Activated T-helper 1 cell treated with Interleukin-2 at 50 U/mL for 16 hours (primary cell): Measurements from ENCODE around the gene TRAIP.
"Not testable (repeated sequence)": the region's sequence is repeated elsewhere in the genome, so short reads cannot be mapped to it uniquely, and the experiment has no call there.

Experiments used
- DNase-seq: peaks from one replicate; pipeline ENCODE4 v3.0.0-alpha.2; 2020; ENCODE audit warnings: low read depth

Gene TRAIP

DNA sequence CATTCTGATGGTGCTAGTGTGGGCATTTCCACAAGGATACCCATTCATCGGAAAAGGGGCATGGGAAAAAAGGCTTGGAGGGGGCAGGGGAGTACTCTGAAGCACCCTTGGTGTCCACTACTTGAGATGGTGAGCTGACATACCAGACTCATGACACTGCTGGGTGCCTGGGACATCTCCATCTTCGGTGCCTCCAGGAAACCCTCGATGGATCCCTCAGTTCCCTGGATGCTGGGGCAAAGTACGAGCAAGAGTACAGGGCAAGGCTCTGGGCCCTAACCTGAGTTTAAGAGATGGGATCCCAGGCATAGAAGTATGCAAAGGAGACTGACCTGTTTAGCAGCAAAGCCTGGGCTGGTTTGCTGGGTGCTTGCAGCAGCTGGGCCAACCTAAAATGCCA, 64.8 kb downstream of the TRAIP start:
- no peak for DNase-seq

DNA sequence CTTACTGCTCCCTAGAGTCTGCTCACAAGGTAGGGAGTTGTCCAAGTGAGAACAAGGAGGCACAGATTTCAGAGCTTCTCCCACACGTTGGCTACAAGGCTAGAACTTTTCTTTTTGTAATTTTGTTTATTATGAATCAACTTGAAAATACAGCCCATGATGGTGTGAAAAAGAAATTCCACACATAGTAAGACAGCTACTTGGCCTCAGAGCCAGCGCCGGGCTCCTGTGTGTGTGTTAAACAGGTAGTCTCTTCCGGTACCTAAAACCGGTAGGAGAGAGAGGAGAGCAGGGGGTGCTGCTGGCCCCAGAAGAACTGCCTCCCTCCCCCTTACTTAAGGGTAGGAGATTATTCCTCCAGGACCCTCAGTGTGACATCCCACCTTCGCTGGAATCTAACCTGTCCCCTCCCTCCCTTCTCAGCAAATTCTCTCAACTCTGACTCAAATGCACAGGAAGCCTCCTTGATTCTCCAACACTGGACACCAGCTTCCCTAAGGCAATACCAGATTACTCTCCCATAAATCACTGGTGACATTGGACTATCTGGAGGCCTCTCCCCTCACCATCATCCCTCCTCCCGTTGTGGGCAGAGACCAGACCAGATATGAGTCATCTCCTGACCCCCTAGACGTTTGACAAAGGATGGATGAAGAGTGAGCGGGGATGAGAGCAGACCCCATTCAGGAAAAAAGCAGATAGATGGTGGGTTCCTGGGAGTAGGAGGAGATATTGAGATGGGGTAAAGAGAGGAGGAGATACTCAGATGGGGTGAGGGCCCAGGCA, 65.5 kb downstream of the TRAIP start:
- DNase-seq = no peak

DNA sequence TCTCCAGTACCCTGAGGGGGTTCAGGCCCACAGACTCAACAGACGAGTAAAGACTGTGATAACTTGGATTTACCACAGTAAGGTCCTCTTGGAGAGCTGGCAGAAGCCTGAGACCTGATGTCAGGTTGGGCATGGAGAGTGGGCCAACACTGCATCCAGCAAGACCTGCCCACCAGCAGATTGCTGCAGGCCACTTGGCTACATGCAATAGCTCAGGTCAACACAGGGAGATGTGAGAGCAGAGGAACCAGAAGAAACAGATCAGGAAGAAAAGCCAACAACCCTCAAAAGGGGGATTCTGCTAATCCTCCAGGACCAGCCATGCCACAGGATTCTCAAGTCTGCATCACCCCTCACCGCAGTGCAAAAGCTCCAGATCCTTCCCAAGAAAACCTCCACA, 68.3 kb downstream of the TRAIP start:
- DNase-seq = no peak

DNA sequence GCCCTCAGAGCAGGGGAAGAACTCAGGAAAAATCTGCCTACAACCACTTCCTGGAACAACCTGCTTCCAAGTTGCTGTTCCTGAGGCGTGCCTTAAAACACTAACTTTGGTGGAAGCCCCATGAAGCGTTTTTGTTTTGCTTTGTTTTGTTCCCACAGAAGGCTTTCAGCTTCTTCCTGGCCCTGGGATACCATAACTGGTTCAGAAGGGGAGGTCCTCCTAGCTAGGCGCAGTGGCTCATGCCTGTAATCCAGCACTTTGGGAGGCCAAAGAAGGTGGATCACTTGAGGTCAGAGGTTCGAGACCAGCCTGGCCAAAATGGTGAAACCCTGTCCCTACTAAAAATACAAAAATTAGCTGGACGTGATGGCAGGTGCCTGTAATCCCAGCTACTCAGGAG, 68.8 kb downstream of the TRAIP start:
- no peak for DNase-seq

DNA sequence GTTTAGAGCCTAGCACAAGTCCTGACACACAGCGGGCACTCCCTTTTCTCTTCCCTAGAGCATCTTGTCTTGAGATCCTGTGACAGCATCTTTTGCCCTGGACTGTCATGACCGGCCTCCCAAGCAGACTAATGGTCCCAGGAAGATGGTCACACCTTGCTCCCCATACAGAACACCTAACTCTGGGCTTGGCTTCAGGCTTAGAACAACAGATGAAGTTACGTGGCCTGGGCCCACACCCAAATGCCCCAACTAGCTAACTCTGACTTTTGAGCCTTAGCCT, 69.2 kb downstream of the TRAIP start:
- DNase-seq = no peak

DNA sequence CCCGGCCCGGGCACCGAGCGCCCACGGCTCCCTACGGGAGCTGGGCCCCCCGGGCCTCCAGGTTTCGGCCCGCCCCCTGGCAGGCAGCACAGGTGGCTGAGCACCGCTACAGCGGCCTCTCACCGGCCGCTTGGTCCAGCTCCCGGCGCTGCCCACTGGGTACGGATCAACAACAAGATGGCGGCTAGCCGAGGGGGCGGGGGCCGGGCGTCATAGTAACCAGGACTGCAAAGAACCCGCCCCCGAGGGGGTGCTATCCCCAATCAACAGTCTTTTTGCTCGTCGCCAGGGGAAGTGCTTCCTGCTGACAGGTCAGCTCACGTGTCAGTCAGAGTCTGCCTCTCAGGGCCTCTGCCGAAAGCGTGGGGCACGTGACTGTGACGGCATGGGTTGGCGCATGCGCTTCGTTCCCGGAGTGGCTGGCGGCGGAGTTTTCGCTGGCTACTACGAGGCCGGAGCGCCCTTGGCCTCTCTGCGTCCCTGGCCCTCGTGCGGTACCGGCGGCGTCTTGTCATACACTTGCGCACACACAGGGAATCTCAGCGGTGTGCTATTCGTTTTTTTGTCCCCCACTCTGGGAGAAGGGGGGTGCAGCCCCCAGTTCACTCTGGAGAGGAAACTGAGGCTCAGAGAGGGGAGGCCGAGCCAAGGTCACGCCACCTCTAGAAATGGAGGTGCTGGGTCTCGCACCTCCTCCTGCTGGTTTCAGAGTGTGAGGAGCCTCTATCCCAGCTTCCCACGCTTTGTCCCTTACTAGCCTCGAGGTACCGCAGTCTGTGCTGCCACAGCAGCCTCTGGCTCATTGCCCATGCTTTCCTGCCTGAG, 69.8 kb downstream of the TRAIP start, which contains the start of gene IP6K1:
IP6K1 (minus strand) TSS at position 186 of the 825 bp plus-strand sequence. CDS start 38,502 bp downstream, outside the sequence.
- peak; percentile 99 for DNase-seq

DNA sequence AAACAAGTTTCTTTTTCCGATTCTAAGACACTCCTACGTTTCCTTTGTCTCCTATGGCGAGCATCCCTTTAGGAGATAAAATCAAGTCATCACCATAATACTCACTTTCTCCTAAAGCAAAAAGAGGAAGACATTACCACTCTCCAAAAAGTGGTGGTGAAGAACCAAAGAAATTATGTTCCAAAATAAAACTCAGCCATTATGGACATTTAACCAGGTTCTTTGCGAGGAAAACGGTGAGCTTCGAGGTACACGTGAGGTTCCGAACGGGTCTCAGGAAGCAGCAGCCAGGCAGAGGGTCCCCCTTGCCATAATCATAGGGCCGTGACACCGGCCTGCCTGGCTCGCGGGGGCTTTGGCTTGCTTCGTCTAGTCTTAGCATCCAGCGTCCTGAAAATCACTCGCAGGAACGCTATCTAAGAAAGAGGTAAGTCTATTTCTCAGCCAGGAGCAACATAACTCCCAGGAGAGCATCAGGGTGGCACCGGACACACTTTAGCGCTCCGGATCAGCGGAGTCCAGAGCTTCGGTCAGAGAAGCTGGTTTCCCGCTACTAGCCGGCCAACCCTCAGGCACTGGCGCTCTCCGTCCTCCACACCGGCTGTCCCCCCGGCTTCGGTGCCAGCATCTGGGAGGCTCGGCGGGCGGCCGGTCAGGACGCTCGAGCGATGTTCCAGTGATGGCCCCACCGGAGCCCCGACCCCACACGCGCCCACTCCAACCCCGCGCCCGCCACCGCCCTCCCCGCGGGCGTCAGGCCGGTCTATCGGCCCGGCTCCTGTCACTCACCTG, 70.6 kb downstream of the TRAIP start:
- DNase-seq = no peak

DNA sequence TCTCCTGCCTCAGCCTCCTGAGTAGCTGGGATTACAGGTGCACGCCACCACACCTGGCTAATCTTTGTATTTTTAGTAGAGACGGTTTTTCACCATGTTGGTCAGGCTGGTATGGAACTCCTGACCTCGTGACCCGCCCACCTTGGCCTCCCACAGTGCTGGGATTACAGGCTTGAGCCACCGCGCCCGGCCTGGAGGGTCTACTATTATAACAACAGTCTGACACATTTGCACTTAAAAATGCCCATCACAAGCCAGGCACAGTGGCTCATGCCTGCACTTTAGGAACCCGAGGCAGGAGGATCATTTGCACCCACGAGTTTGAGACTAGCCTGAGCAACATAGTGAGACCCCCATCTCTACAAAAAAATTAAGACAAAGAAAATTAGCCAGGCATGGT, 74.1 kb downstream of the TRAIP start:
- not testable (repeated sequence) for DNase-seq

DNA sequence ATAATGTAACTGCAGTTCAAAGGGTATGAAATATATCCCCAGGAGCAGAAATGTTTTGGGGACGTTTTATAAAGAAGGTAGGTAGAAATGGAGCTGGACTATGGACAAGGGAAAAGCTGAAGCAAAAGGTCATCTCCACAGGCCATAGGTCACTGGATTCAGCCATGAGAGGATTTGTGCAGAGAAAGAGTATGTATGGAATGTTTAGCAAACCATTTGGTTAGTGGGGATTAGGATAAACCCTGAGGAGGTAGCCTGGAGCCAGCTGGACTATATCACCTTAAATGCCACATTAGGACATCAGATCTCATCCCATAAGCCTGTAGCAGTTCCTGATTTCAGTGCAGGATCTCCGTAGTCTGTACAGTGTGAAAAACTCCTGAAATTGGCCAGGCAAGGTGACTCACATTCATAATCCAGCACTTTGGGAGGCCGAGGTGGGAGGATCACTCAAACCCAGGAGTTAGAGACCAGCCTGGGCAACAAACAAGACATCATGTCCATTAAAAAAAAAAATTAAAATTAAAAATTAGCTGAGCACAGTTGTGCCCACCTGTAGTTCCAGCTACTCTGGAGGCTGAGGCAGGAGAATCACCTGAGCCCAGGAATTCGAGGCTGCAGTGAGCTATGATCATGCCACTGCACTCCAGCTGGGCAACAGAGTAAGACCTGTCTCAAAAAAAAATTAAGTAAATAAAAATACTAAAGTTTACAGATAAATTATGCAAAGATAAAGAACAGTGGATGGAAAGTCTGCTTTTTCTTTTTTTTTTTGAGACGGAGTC, 74.8 kb downstream of the TRAIP start:
- no peak for DNase-seq

DNA sequence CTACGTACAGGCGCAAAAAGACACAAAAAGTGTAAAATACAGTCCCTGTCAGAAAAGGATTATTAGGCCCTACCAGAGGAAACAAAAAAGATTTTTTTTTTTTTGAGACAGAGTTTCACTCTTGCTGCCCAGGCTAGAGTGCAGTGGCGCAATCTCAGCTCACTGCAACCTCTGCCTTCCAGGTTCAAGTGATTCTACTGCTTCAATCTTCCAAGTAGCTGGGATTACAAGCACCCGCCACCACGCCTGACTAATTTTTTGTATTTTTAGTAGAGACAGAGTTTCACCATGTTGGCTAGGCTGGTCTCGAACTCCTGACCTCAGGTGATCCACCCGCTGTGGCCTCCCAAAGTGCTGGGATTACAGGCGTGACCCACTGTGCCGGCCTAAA, 75.4 kb downstream of the TRAIP start:
- not testable (repeated sequence) for DNase-seq

DNA sequence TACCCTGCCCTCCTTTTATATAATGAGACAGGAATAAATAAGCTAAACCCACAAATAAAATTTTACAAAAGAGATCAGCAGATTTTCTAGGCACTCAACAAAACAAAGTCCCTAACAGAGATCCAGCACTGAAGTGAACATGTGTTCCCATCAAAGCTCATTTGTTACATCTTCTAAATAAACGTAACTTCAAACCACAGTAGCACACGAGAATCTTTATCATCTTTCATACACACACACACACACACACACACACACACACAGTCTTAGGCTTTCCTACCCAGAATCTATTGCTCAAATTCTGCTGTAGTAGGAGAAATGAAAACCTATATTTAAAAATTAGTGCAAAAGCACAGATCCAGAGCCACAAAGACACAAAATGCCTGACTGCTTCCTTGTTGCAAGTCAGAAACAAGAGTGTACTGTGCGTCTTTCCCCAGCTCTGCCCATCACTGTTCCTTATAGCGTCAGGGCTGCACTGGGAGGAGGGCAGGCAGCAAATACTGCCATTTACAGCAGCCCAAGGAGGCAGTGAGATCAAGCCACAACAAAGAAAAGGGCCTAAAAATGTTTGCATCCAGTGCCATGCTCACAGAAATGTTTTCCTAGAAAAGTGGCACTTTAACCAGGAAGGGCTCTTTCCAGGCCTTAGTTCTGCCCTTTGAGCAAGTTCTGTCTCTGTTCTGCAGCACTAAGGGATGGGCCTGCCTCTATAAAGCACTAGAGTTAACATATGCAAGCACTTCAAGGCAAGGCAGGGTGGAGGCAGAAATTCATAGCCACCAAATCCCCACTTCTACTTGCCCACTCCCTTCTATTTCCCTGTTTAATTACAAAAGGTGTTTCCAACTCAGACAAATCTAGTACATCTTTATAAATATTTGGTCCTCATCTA, 76.0 kb downstream of the TRAIP start:
- no peak for DNase-seq

DNA sequence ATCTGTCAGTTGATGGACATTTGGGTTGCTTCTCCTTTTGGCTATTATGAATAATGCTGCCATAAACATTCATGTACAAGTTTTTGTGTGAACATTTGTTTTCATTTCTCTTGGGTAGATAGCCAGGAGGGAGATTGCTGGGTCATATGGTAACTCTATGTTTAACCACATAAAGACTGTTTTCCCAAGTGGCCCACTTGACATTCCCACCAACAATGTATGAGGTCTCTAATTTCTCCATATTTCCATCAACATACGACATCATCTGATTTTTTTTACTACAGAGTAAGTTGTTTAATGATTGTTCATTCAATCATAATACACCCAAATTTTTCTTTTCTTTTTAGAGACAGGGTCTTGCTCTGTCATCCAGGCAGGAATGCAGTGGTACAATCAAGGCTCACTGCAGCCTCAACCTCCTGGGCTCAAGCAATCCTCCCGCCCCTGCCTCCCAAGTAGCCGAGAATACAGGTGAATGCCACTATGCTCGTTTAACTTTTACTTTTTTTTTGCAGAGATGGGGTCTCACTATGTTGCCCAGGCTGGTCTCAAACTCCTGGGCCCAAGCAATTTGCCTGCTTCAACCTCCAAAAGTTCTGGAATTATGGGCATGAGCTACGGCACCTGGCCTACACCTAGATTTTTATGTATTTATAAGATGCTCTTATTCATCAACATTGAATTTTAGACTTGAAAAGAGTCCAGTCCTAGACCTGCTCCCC, 76.8 kb downstream of the TRAIP start:
- no peak for DNase-seq
